K562 (cell line): ENCODE results near the gene LMAN2L. TPM values are rescaled to one million over a fixed set of nuclear protein-coding genes. Genes with fewer than 3 reads are reported as not detected.

ENCODE experiments used
- ATAC-seq: fragments of 200-7000 bp; cut with Tn5 transposase; 3 replicates; pipeline ENCODE4 v1.9.1; 2020; ENCODE audit warnings: moderate library complexity
- BruUV-seq: library from RNA; stranded (reverse); fragments of 400-500 nt; replicated peaks from 2 replicates; lab custom pipeline; 2021; lab: Mats Ljungman, UMichigan
- CTCF ChIA-PET: fragments of 300-600 bp; formaldehyde crosslinking; extraction: SDS; loops from one replicate; lab custom pipeline; 2021; ENCODE audit warnings: low intra/inter-chr PET ratio; lab: Yijun Ruan, JAX
- POLR2A ChIA-PET: fragments of 300-600, 350-650 bp; sonication (Branson Sonifier 250); formaldehyde crosslinking; extraction: SDS; loops from one replicate; lab custom pipeline; 2021; ENCODE audit warnings: antibody characterized with exemption, inconsistent platforms; lab: Yijun Ruan, JAX
- DNase-seq, 4 experiments: peaks; one replicate each; pipeline versions ENCODE4 v3.0.0 to v3.0.0-alpha.2; 2011 to 2018; ENCODE audit warnings: low spot score in 3 of 4, mixed read lengths in 3 of 4; ENCODE audit errors: extremely low read depth in 1 of 4
- FAIRE-seq: peaks from 2 replicates; lab custom pipeline; 2011; peaks lifted over from hg19 to GRCh38; lab: Jason Lieb, UNC
- H2AFZ ChIP-seq: 2 replicates; pipeline ENCODE4 v1.6.0; 2011; ENCODE audit warnings: low read depth, low read length, control low read depth, inconsistent platforms
- H3K27ac ChIP-seq: fragments of 200-600 bp; 3 replicates; pipeline ENCODE4 v1.8.0; 2011; ENCODE audit warnings: low read depth, mild to moderate bottlenecking, control low read depth, inconsistent platforms, low read length, moderate library complexity, mixed read lengths; ENCODE audit errors: extremely low read depth
- H3K27me3 ChIP-seq, 2 experiments: fragments of 300-600 bp in 1 of 2; 2 replicates in 1 of 2; 3 replicates in 1 of 2; pipeline versions ENCODE4 v1.6.0 to v1.8.0; 2011; ENCODE audit warnings: inconsistent platforms in 2 of 2, low read length in 2 of 2, mild to moderate bottlenecking in 1 of 2, mixed read lengths in 1 of 2, moderate library complexity in 1 of 2; ENCODE audit not compliant: control insufficient read depth in 2 of 2, insufficient read depth in 2 of 2
- H3K36me3 ChIP-seq: fragments of 300-600 bp; 3 replicates; pipeline ENCODE4 v1.8.0; 2011; ENCODE audit warnings: mild to moderate bottlenecking, low read length, inconsistent platforms; ENCODE audit not compliant: control insufficient read depth, insufficient read depth
- H3K4me1 ChIP-seq, 2 experiments: fragments of 200-600 bp in 1 of 2; replicated peaks in 1 of 2; 2 replicates in 1 of 2; 3 replicates in 1 of 2; pipeline versions ENCODE4 v1.5.1 to v1.8.0; 2011; ENCODE audit warnings: inconsistent platforms in 2 of 2, low read length in 2 of 2, mild to moderate bottlenecking in 1 of 2, mixed read lengths in 1 of 2, moderate library complexity in 1 of 2; ENCODE audit not compliant: control insufficient read depth in 2 of 2, insufficient read depth in 2 of 2
- H3K4me2 ChIP-seq: 2 replicates; pipeline ENCODE4 v1.6.1; 2011; ENCODE audit warnings: low read length, control low read depth, inconsistent platforms, mixed read lengths; ENCODE audit not compliant: insufficient read depth
- H3K4me3 ChIP-seq: fragments of 200-600 bp; sonication (generic), shearing (Covaris generic); 2 replicates; pipeline ENCODE4 v1.5.1; 2016; ENCODE audit warnings: control low read depth, inconsistent platforms
- H3K79me2 ChIP-seq: fragments of 200-600 bp; 3 replicates; pipeline ENCODE4 v1.8.0; 2011; ENCODE audit warnings: low read length, inconsistent platforms; ENCODE audit not compliant: control insufficient read depth, insufficient read depth
- H3K9ac ChIP-seq, 2 experiments: 2 replicates each; pipeline versions ENCODE4 v1.6.0 to v1.6.1; 2011; ENCODE audit warnings: low read depth in 2 of 2, low read length in 2 of 2, control low read depth in 1 of 2, inconsistent platforms in 1 of 2, mild to moderate bottlenecking in 1 of 2, mixed read lengths in 1 of 2; ENCODE audit not compliant: insufficient read depth in 1 of 2
- H3K9me1 ChIP-seq: one replicate; pipeline ENCODE4 v1.6.0; 2011; ENCODE audit warnings: inconsistent platforms, mild to moderate bottlenecking, low read length, moderate library complexity; ENCODE audit not compliant: control insufficient read depth, insufficient read depth
- H3K9me3 ChIP-seq: replicated peaks from 2 replicates; pipeline ENCODE4 v1.5.1; 2011; ENCODE audit warnings: low read depth, low read length, inconsistent platforms; ENCODE audit not compliant: control insufficient read depth, insufficient read depth
- H4K20me1 ChIP-seq: replicated peaks from 2 replicates; pipeline ENCODE4 v1.6.1; 2011; ENCODE audit warnings: low read length, inconsistent platforms, mixed read lengths; ENCODE audit not compliant: control insufficient read depth, insufficient read depth
- CBX3 ChIP-seq, 2 experiments: IDR thresholded peaks; 1 replicate in 1 of 2; 2 replicates in 1 of 2; pipeline ENCODE4 v1.6.1; 2012; ENCODE audit warnings: inconsistent platforms in 2 of 2, low read length in 2 of 2, borderline replicate concordance in 1 of 2, control low read depth in 1 of 2
- EP400 ChIP-seq: fragments of 450-650 bp; IDR thresholded peaks from 2 replicates; pipeline ENCODE4 v1.6.1; 2017; ENCODE audit warnings: antibody characterized with exemption, mild to moderate bottlenecking, moderate library complexity
- ETV5 ChIP-seq: sonication (generic); formaldehyde crosslinking; IDR thresholded peaks from 2 replicates; pipeline ENCODE4 v1.4.0; 2020; ENCODE audit warnings: low read depth, mild to moderate bottlenecking, missing genetic modification reagents
- MTF1 ChIP-seq: fragments of 250-450 bp; sonication (Bioruptor Pico); IDR thresholded peaks from 2 replicates; pipeline ENCODE4 v1.9.0; 2021; ENCODE audit warnings: moderate library complexity, mild to moderate bottlenecking, inconsistent platforms, borderline replicate concordance
- MYNN ChIP-seq, 2 experiments: sonication (generic); formaldehyde crosslinking in 1 of 2; IDR thresholded peaks; 2 replicates each; pipeline versions ENCODE4 v1.5.0 to v1.6.1; 2016 to 2020; ENCODE audit warnings: antibody characterized with exemption in 1 of 2, missing genetic modification reagents in 1 of 2
- PPARD ChIP-seq: fragments of 250-450 bp; sonication (Bioruptor Pico); IDR thresholded peaks from 2 replicates; pipeline ENCODE4 v1.8.0; 2022; ENCODE audit warnings: inconsistent platforms, mild to moderate bottlenecking, moderate library complexity
- PRMT5 ChIP-seq: sonication (generic); formaldehyde crosslinking; IDR thresholded peaks from 2 replicates; pipeline ENCODE4 v1.5.0; 2020; ENCODE audit warnings: missing genetic modification reagents
- SRSF1 ChIP-seq: fragments of 200-400 bp; formaldehyde crosslinking; IDR thresholded peaks from 2 replicates; pipeline ENCODE4 v1.6.1; 2017; ENCODE audit warnings: mild to moderate bottlenecking, low read depth, low read length, moderate library complexity
- TAF9B ChIP-seq: fragments of 450-650 bp; IDR thresholded peaks from 2 replicates; pipeline ENCODE4 v1.6.1; 2018; ENCODE audit warnings: mild to moderate bottlenecking; ENCODE audit not compliant: partially characterized antibody
- ZBTB7A ChIP-seq: IDR thresholded peaks from 2 replicates; pipeline ENCODE4 v1.6.1; 2011; ENCODE audit warnings: low read depth, mild to moderate bottlenecking, low read length, moderate library complexity, borderline replicate concordance; ENCODE audit not compliant: control insufficient read depth
- ZBTB8A ChIP-seq: fragments of 450-650 bp; IDR thresholded peaks from 2 replicates; pipeline ENCODE4 v1.6.1; 2018; ENCODE audit warnings: mild to moderate bottlenecking, moderate library complexity; ENCODE audit not compliant: partially characterized antibody
- ZNF57 ChIP-seq: fragments of 450-650 bp; formaldehyde crosslinking; IDR thresholded peaks from 2 replicates; pipeline ENCODE4 v1.4.0; 2020; ENCODE audit warnings: mild to moderate bottlenecking, moderate library complexity
- WGBS: fragments of 100-300 bp; shearing (Covaris generic); methylation state at CpG from one replicate; pipeline ENCODE4 v1.1.6; 2016; ENCODE audit warnings: low coverage, mixed read lengths; ENCODE audit not compliant: insufficient coverage; ENCODE audit errors: missing lambda C conversion rate; 5-methylcytosine and 5-hydroxymethylcytosine counted together
- in situ Hi-C: fragments of 300-500 bp; cut with MboI; formaldehyde crosslinking; loops from 4 replicates; pipeline ENCODE4 v1.15.0; 2018; ENCODE audit warnings: inconsistent platforms, mixed read lengths
- intact Hi-C: fragments of 100-400 bp; cut with micrococcal nuclease; formaldehyde crosslinking; loops from 2 replicates; pipeline ENCODE4 v1.14.2; 2022
- polyA plus RNA-seq, 8 experiments: library from polyadenylated mRNA; depleted of rRNA in 4 of 8; stranded (reverse) in 5 of 8; unstranded in 3 of 8; fragments of >200 nt; fragmentation: Nextera tagmentation in 2 of 8; fragmentation: Illumina TruSeq in 1 of 8; extraction: Ambion mirVana in 2 of 8; extraction: Trizol in 1 of 8; gene quantifications; 2 replicates each; pipeline versions ENCODE4 v1.2.1 to v1.2.3, GENCODE V29; 2011 to 2014; ENCODE audit warnings: inconsistent platforms in 1 of 8, missing spikeins in 1 of 8
- total RNA-seq, 7 experiments: library from RNA; depleted of rRNA in 6 of 7; stranded (reverse); fragments of >200 nt in 6 of 7; fragmentation: Illumina TruSeq in 2 of 7; extraction: Trizol in 2 of 7; gene quantifications; 2 replicates each; pipeline versions ENCODE4 v1.2.1 to v1.2.3, GENCODE V29; 2011 to 2021; ENCODE audit warnings: low replicate concordance in 1 of 7
- TF ChIP-seq, protein P1 (sequence below): fragments of 450-650 bp; IDR thresholded peaks from 2 replicates; pipeline ENCODE4 v1.6.1; 2018; ENCODE audit warnings: mild to moderate bottlenecking, low read depth; ENCODE audit not compliant: partially characterized antibody
- TF ChIP-seq, protein P2 (sequence below): sonication (generic); IDR thresholded peaks from 2 replicates; pipeline ENCODE4 v1.6.1; 2016
- TF ChIP-seq, protein P3 (sequence below): fragments of 450-650 bp; formaldehyde crosslinking; IDR thresholded peaks from 2 replicates; pipeline ENCODE4 v1.4.0; 2020; ENCODE audit warnings: mild to moderate bottlenecking
- TF ChIP-seq, protein P4 (sequence below): fragments of 450-650 bp; IDR thresholded peaks from 2 replicates; pipeline ENCODE4 v1.6.1; 2016; ENCODE audit warnings: antibody characterized with exemption

Gene LMAN2L
- total and polyA plus RNA-seq, 9 of the 15 experiments (the other 6 are each of a cell fraction or from before 2014, with no cell fraction given): 7.2 to 37.7 (median 12.5) TPM

DNA sequence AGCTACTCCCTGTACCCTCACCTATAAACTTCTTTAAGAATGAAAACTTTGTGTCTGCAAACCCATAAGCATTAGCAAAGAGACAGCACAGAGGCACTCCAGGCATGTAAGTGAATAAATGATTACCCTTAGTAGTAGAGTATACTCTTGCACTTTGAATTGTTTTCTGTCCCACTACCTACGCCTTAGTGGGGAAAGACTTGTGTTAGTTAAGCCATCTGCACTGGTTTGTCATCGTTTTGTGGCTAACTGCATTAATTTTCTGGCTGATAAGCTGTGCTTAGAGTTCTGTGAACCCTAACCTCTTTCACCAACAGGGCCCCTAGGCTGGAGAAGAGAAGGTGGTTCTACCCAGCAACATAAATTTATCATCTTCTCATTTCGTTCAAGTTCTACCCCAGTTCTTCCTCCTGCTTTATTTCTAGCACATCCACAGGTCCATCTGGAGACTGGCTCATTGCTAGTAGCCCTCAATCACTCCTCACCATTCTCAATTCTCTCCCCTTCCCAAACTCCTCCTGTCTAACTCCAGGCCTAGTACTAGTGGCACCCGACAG lies 710 bp downstream of the LMAN2L start (continued):
- TF ChIP-seq, protein P1, sequence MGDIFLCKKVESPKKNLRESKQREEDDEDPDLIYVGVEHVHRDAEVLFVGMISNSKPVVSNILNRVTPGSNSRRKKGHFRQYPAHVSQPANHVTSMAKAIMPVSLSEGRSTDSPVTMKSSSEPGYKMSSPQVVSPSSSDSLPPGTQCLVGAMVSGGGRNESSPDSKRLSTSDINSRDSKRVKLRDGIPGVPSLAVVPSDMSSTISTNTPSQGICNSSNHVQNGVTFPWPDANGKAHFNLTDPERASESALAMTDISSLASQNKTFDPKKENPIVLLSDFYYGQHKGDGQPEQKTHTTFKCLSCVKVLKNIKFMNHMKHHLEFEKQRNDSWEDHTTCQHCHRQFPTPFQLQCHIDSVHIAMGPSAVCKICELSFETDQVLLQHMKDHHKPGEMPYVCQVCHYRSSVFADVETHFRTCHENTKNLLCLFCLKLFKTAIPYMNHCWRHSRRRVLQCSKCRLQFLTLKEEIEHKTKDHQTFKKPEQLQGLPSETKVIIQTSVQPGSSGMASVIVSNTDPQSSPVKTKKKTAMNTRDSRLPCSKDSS: no peak
- TF ChIP-seq, protein P2, sequence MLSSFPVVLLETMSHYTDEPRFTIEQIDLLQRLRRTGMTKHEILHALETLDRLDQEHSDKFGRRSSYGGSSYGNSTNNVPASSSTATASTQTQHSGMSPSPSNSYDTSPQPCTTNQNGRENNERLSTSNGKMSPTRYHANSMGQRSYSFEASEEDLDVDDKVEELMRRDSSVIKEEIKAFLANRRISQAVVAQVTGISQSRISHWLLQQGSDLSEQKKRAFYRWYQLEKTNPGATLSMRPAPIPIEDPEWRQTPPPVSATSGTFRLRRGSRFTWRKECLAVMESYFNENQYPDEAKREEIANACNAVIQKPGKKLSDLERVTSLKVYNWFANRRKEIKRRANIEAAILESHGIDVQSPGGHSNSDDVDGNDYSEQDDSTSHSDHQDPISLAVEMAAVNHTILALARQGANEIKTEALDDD: peak; percentile 85; the same call in 1 of the 2 replicates
- TF ChIP-seq ETV5: 0 out of 2 replicates have a peak, but pooled peaks have one; percentile 1

DNA sequence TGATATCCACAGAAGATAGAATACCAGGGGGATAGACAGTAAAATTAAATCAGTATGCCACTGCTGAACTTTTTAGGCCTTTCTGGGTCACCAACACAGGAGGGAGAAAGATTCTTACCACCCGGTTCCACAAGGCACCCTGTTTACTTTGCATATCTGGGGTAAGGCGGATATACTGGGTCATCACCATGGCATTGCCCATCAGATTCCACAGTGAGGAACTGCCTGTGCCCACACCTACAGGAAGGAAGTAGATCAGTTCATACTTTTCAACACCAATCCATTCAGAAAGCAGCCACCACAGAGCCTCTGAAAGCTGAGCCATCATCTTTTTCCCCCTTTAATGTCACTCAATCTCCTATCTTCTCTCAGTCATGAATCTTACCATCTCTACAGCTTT lies 2.0 kb downstream of the LMAN2L start:
- DNase-seq (no peak), ATAC-seq (no peak), FAIRE-seq (no peak)
- intact Hi-C loops: no loop called here
- no peaks in the 10 kb centered on the region for H3K9me3 ChIP-seq
- CTCF ChIA-PET: no interaction called here
- no peaks in the 10 kb centered on the region for H3K27me3 ChIP-seq
- no peaks in the 10 kb centered on the region for H4K20me1 ChIP-seq
- peaks cover 16% of the 10 kb centered on the region; the same call in 2 of the 3 replicates for H3K79me2 ChIP-seq
- POLR2A ChIA-PET: no interaction called here
- H3K9ac ChIP-seq: no peak overlapping the region
- H3K4me1 ChIP-seq: peaks cover 9 to 11% of the 10 kb centered on the region in 2 experiments; a peak in 4 of 5 replicates
- H2AFZ ChIP-seq: no peak overlapping the region
- no peak overlapping the region for H3K4me2 ChIP-seq
- no peak overlapping the region for H3K4me3 ChIP-seq
- TSS peak; percentile 28 for BruUV-seq
- H3K27ac ChIP-seq: no peak overlapping the region
- H3K9me1 ChIP-seq: no peaks in the 10 kb centered on the region
- peaks cover 40% of the 10 kb centered on the region; the same call in 2 of the 3 replicates for H3K36me3 ChIP-seq
- WGBS: 96% methylated on average over 2 of the region's 2 CpGs
- in situ Hi-C loops: no loop called here
- TF ChIP-seq EP400 (no peak), TAF9B (no peak), ZBTB7A (no peak), MTF1 (CRISPR knock-in tag) (no peak), MYNN (IDR thresholded peaks at IDR 0.05) (no peak), MYNN (CRISPR knock-in tag; IDR thresholded peaks at IDR 0.05) (no peak), PPARD (no peak), CBX3 (IDR thresholded peaks at IDR 0.05; ENCODE audit: borderline replicate concordance in 1 of 2, low read length in 2 of 2) (no peak), ZBTB8A (no peak), SRSF1 (no peak), PRMT5 (CRISPR knock-in tag) (no peak), ZNF57 (CRISPR knock-in tag) (no peak)
- TF ChIP-seq, protein P3, sequence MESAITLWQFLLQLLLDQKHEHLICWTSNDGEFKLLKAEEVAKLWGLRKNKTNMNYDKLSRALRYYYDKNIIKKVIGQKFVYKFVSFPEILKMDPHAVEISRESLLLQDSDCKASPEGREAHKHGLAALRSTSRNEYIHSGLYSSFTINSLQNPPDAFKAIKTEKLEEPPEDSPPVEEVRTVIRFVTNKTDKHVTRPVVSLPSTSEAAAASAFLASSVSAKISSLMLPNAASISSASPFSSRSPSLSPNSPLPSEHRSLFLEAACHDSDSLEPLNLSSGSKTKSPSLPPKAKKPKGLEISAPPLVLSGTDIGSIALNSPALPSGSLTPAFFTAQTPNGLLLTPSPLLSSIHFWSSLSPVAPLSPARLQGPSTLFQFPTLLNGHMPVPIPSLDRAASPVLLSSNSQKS: no peak
- TF ChIP-seq, protein P4, sequence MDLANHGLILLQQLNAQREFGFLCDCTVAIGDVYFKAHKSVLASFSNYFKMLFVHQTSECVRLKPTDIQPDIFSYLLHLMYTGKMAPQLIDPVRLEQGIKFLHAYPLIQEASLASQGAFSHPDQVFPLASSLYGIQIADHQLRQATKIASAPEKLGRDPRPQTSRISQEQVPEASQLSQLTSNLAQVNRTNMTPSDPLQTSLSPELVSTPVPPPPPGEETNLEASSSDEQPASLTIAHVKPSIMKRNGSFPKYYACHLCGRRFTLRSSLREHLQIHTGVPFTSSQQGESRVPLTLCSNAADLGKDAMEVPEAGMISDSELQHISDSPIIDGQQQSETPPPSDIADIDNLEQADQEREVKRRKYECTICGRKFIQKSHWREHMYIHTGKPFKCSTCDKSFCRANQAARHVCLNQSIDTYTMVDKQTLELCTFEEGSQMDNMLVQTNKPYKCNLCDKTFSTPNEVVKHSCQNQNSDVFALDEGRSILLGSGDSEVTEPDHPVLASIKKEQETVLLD: no peak
